Measurements from ENCODE around the gene SSC5D.

GRCh38 chr19:55530996-55531395 is 42.8 kb downstream of the SSC5D start:
- no peak for TF ChIP-seq SUZ12 (IDR thresholded peaks at IDR 0.05; ENCODE audit: extremely low read depth, insufficient read depth, insufficient read length)
- no peak for TF ChIP-seq YY1 (IDR thresholded peaks at IDR 0.05; ENCODE audit: insufficient read depth, insufficient read length)

Measured in NT2/D1 (cell line).